ENCODE results near the gene MEG3.

MEG3 gene

DNA sequence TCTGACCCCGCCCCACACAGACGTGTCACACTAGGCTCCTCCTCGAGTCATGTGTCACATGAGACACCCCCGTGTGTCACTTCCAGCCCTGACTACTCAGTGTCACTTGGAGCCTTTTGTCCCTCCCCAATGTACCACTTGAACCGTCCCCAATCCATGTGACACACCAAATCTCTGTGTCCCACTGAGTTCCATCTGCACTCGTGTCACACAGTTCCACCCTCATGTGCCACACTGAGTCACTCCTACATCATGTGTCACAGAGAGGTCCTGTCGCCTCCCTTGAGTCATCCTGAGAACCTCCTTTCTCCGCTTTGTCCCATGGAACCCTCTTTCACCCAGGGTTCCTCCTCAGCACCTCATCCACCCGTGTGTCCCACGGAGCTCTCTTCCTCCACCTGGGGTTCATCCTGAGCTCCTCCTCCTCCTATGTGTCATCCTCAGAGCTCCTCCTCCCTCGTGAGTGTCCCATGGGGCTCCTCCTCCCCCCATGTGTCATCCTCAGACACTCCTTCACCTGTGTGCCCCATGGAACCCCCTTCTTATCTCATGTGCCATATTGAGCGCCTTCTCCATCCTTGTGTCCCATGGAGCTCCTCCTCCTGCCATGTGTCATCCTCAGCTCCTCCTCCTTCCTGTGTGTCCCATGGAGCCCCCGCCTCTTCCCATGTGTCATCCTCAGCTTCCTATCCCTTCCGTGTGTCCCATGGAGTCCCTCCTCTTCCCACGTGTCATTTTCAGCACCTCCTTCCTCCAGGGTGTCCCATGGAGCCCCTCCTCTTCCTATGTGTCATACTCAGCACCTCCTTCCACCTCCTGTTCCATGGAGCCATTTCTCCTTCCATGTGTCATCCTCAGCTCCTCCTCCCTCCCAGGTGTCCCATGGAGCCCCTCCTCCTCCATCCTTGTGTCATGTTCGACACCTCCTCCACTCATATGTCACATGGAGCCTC is 45.6 kb downstream of the MEG3 start:
- no peak overlapping the region for H3K9ac ChIP-seq
- no peaks in the 10 kb centered on the region for H4K20me1 ChIP-seq
- no peak overlapping the region for H3K4me3 ChIP-seq
- no peak overlapping the region for H3K4me2 ChIP-seq
- no peak overlapping the region for H3K27ac ChIP-seq
- no peaks in the 10 kb centered on the region for H3K36me3 ChIP-seq
- H3K9me3 ChIP-seq (replicated peaks in 1 of 11): no peaks in the 10 kb centered on the region
- TF ChIP-seq Cebpa-rat (IDR thresholded peaks at IDR 0.05): no peak
- peaks cover 0 to 4% (median 0%) of the 10 kb centered on the region in 10 experiments; a peak in 1 of 20 replicates for H3K4me1 ChIP-seq
- no peaks in the 10 kb centered on the region for H3K27me3 ChIP-seq

GRCh38 chr14:100872259-100873095 is 46.6 kb downstream of the MEG3 start:
- no peak overlapping the region for H3K27ac ChIP-seq
- no peak for TF ChIP-seq Cebpa-rat (IDR thresholded peaks at IDR 0.05)
- H3K27me3 ChIP-seq: no peaks in the 10 kb centered on the region
- no peaks in the 10 kb centered on the region for H3K9me3 ChIP-seq (replicated peaks in 1 of 11)
- no peaks in the 10 kb centered on the region for H4K20me1 ChIP-seq
- no peaks in the 10 kb centered on the region for H3K36me3 ChIP-seq
- no peak overlapping the region for H3K4me3 ChIP-seq
- no peak overlapping the region for H3K4me2 ChIP-seq
- peaks cover 0 to 4% (median 0%) of the 10 kb centered on the region in 10 experiments; a peak in 1 of 20 replicates for H3K4me1 ChIP-seq
- H3K9ac ChIP-seq: no peak overlapping the region

- Histone ChIP-seq H3K27me3 (no peaks in the 10 kb centered on the region), H3K9ac (no peak overlapping the region), H3K9me3 (replicated peaks in 1 of 11) (no peaks in the 10 kb centered on the region), H3K36me3 (no peaks in the 10 kb centered on the region), H3K27ac (no peak overlapping the region), H3K4me3 (no peak overlapping the region), H3K4me1 (peaks cover 0 to 4% (median 0%) of the 10 kb centered on the region in 10 experiments; a peak in 1 of 20 replicates), H4K20me1 (no peaks in the 10 kb centered on the region), H3K4me2 (no peak overlapping the region)
- TF ChIP-seq Cebpa-rat (IDR thresholded peaks at IDR 0.05): no peak
Measured at GRCh38 chr14:100873096-100873482, 47.2 kb downstream of the MEG3 start.

GRCh38 chr14:100874051-100874410 is 48.1 kb downstream of the MEG3 start:
- H3K4me2 ChIP-seq: no peak overlapping the region
- no peak overlapping the region for H3K4me3 ChIP-seq
- no peaks in the 10 kb centered on the region for H3K9me3 ChIP-seq (replicated peaks in 1 of 11)
- no peak overlapping the region for H3K9ac ChIP-seq
- H3K27me3 ChIP-seq: no peaks in the 10 kb centered on the region
- H3K27ac ChIP-seq: no peak overlapping the region
- no peaks in the 10 kb centered on the region for H4K20me1 ChIP-seq
- no peaks in the 10 kb centered on the region for H3K36me3 ChIP-seq
- no peak for TF ChIP-seq Cebpa-rat (IDR thresholded peaks at IDR 0.05)
- H3K4me1 ChIP-seq: peaks cover 0 to 12% (median 5%) of the 10 kb centered on the region in 10 experiments; a peak in 16 of 20 replicates

DNA sequence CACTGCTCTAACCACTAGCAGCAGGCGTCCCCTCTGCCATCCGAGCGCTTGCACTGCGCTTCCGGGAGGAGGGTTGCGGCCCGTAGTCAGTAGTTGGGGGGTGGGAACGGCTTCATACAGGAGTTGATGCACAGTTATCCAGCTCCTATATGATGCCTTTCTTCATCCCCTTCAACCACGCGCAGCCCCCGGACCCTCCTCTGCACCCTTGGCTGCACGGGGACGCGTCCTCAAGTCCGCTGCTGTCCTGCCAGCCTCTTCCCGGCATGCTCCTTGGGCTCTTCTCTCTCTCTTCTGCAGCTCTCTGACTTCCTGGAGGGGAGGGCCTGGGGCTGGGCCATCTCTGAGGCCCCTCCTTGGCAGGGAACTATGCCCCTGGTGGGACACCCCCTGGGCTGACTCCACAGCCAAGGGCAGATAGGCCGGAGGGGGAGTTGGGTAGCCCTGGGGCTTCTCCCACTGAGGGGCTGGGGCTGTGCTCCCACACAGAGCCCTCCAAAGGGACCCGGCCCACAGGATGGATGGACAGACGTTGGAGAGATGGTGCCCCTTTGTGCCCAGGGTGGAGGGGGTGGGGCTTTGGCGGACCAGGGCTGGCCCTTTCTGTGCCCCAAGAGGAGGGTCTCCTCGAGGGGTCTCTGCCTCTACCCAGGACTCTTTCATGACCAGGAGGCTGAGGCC is 48.6 kb downstream of the MEG3 start:
- Histone ChIP-seq H3K9ac (no peak overlapping the region), H3K4me3 (no peak overlapping the region), H4K20me1 (no peaks in the 10 kb centered on the region), H3K27ac (no peak overlapping the region), H3K4me1 (peaks cover 0 to 17% (median 10%) of the 10 kb centered on the region in 10 experiments; a peak in 16 of 20 replicates), H3K9me3 (replicated peaks in 1 of 11) (no peaks in the 10 kb centered on the region), H3K27me3 (no peaks in the 10 kb centered on the region), H3K36me3 (no peaks in the 10 kb centered on the region), H3K4me2 (no peak overlapping the region)
- TF ChIP-seq Cebpa-rat (IDR thresholded peaks at IDR 0.05): no peak

DNA sequence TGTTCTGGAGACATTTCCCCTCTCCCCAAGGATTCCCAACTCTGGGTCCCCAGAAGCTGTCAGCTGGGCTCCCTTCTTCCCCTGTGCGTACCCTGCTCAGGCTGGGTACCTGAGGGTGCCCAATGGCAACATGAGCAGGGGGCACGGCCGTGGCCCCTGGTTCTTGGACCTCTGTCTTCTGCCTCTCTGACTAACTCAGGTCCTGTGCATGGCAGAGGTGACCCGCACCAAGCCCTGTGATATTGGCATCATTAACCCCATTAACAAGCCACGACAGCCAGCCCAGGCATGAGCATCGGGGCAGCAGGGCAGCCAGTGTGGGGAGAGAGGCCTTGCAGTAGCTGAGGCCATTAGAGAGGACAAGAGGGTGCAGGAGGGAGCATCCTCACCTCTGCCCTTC is 49.2 kb downstream of the MEG3 start:
- H3K4me3 ChIP-seq: no peak overlapping the region

GRCh38 chr14:100875861-100876590 is 50.1 kb downstream of the MEG3 start:
- Histone ChIP-seq H3K27me3 (no peaks in the 10 kb centered on the region), H3K4me2 (no peak overlapping the region), H3K4me1 (peaks cover 0 to 21% (median 13%) of the 10 kb centered on the region in 10 experiments; a peak in 16 of 20 replicates), H3K27ac (no peak overlapping the region), H3K9ac (no peak overlapping the region), H3K9me3 (replicated peaks in 1 of 11) (peaks cover 0 to 7% (median 2%) of the 10 kb centered on the region in 11 experiments; a peak in 16 of 22 replicates), H3K4me3 (no peak overlapping the region), H3K36me3 (no peaks in the 10 kb centered on the region), H4K20me1 (no peaks in the 10 kb centered on the region)
- TF ChIP-seq Cebpa-rat (IDR thresholded peaks at IDR 0.05): no peak

More for the DNA sequence above, 49.2 kb downstream of the MEG3 start:
- Histone ChIP-seq H3K4me2 (no peak overlapping the region), H3K27ac (no peak overlapping the region), H3K4me1 (peaks cover 0 to 21% (median 13%) of the 10 kb centered on the region in 10 experiments; a peak in 16 of 20 replicates), H3K36me3 (no peaks in the 10 kb centered on the region), H3K9ac (no peak overlapping the region), H3K27me3 (no peaks in the 10 kb centered on the region), H4K20me1 (no peaks in the 10 kb centered on the region), H3K9me3 (replicated peaks in 1 of 11) (no peaks in the 10 kb centered on the region; a peak in 1 of 22 replicates)
- TF ChIP-seq Cebpa-rat (IDR thresholded peaks at IDR 0.05): no peak

All from BLaER1 treated with 17β-estradiol and CSF1 and Interleukin-3, amounts not matched to agents 10 nM and 100 nM (cell line).